Osteoblast (primary cell): ENCODE results near the gene STIL. TPM values are rescaled to one million over a fixed set of nuclear protein-coding genes. Genes with fewer than 3 reads are reported as not detected.
"Not testable (repeated sequence)": the region's sequence is repeated elsewhere in the genome, so short reads cannot be mapped to it uniquely, and the experiment has no call there.

ENCODE experiments used
- DNase-seq: peaks from one replicate; pipeline ENCODE4 v3.0.0; 2011; ENCODE audit warnings: low spot score, mixed read lengths; ENCODE audit not compliant: insufficient read length; ENCODE audit errors: missing footprints
- H2AFZ ChIP-seq: 2 replicates; pipeline ENCODE4 v1.6.0; 2011; ENCODE audit warnings: mild to moderate bottlenecking, low read length
- H3K27ac ChIP-seq: 2 replicates; pipeline ENCODE4 v1.5.1; 2011; ENCODE audit warnings: mild to moderate bottlenecking, low read depth, low read length, moderate library complexity
- H3K27me3 ChIP-seq: 2 replicates; pipeline ENCODE4 v1.6.0; 2012; ENCODE audit warnings: mild to moderate bottlenecking, control low read depth, inconsistent platforms, low read length, moderate library complexity; ENCODE audit not compliant: insufficient read depth
- H3K36me3 ChIP-seq: 2 replicates; pipeline ENCODE4 v1.5.1; 2011; ENCODE audit warnings: mild to moderate bottlenecking, low read length, control low read depth, moderate library complexity; ENCODE audit not compliant: insufficient read depth
- H3K4me1 ChIP-seq: 2 replicates; pipeline ENCODE4 v1.5.1; 2011; ENCODE audit warnings: mild to moderate bottlenecking, low read length, control low read depth, moderate library complexity; ENCODE audit not compliant: insufficient read depth
- H3K4me2 ChIP-seq: 2 replicates; pipeline ENCODE4 v1.6.0; 2011; ENCODE audit warnings: mild to moderate bottlenecking, low read length; ENCODE audit not compliant: insufficient read depth
- H3K4me3 ChIP-seq: fragments of 200-600 bp; sonication (generic); 3 replicates; pipeline ENCODE4 v1.5.1; 2012; ENCODE audit warnings: mild to moderate bottlenecking, low read length, inconsistent platforms; ENCODE audit not compliant: insufficient read depth
- H3K79me2 ChIP-seq: 2 replicates; pipeline ENCODE4 v1.6.0; 2012; ENCODE audit warnings: mild to moderate bottlenecking, low read length, control low read depth, inconsistent platforms; ENCODE audit not compliant: insufficient read depth
- H3K9me3 ChIP-seq: 2 replicates; pipeline ENCODE4 v1.5.1; 2011; ENCODE audit warnings: low read depth, low read length, control low read depth
- H4K20me1 ChIP-seq: 2 replicates; pipeline ENCODE4 v1.6.0; 2012; ENCODE audit warnings: mild to moderate bottlenecking, low read length, control low read depth; ENCODE audit not compliant: insufficient read depth
- CTCF ChIP-seq: IDR thresholded peaks from 2 replicates; pipeline ENCODE4 v1.5.1; 2011; ENCODE audit warnings: mild to moderate bottlenecking, low read depth, low read length, moderate library complexity; ENCODE audit errors: extremely low read depth
- total RNA-seq: library from RNA; depleted of rRNA; stranded (reverse); fragments of >200 nt; gene quantifications from 2 replicates; pipeline ENCODE4 v1.2.3, GENCODE V29; 2012

STIL gene
- total RNA-seq, 1 donor: 4.0 TPM

- H3K27ac ChIP-seq: no peak overlapping the region
- no peak overlapping the region for H2AFZ ChIP-seq
- DNase-seq: no peak
- H4K20me1 ChIP-seq: peaks cover 23% of the 10 kb centered on the region
- no peak overlapping the region for H3K4me2 ChIP-seq
- H3K4me1 ChIP-seq: no peaks in the 10 kb centered on the region
- H3K9me3 ChIP-seq: no peaks in the 10 kb centered on the region
- H3K4me3 ChIP-seq: no peak overlapping the region
- H3K27me3 ChIP-seq: no peaks in the 10 kb centered on the region
- no peak for TF ChIP-seq CTCF
- peaks cover 5% of the 10 kb centered on the region for H3K36me3 ChIP-seq
- peaks cover 93% of the 10 kb centered on the region for H3K79me2 ChIP-seq
Observed at GRCh38 chr1:47348246-47348645, 34.3 kb upstream of the STIL start.

- H2AFZ ChIP-seq: no peak overlapping the region
- no peaks in the 10 kb centered on the region for H3K27me3 ChIP-seq
- H3K4me3 ChIP-seq: no peak overlapping the region
- H3K4me2 ChIP-seq: no peak overlapping the region
- H3K36me3 ChIP-seq: peaks cover 5% of the 10 kb centered on the region
- no peak for TF ChIP-seq CTCF
- peaks cover 91% of the 10 kb centered on the region for H3K79me2 ChIP-seq
- peaks cover 23% of the 10 kb centered on the region for H4K20me1 ChIP-seq
- DNase-seq: no peak
- no peaks in the 10 kb centered on the region for H3K9me3 ChIP-seq
- no peaks in the 10 kb centered on the region for H3K4me1 ChIP-seq
- H3K27ac ChIP-seq: no peak overlapping the region
Observed at GRCh38 chr1:47347735-47348134, 33.8 kb upstream of the STIL start.

- H3K27ac ChIP-seq, DNase-seq, H3K4me2 ChIP-seq, H3K4me3 ChIP-seq, H2AFZ ChIP-seq, H3K9me3 ChIP-seq, H3K4me1 ChIP-seq, H3K36me3 ChIP-seq, H3K27me3 ChIP-seq: not testable (repeated sequence)
- H3K79me2 ChIP-seq: peaks cover 87% of the 10 kb centered on the region
- peaks cover 23% of the 10 kb centered on the region for H4K20me1 ChIP-seq
Observed at GRCh38 chr1:47346979-47347378, 33.0 kb upstream of the STIL start.

GRCh38 chr1:47340227-47340626 lies 26.3 kb upstream of the STIL start:
- H2AFZ ChIP-seq: no peak overlapping the region
- H3K4me2 ChIP-seq: no peak overlapping the region
- H3K4me3 ChIP-seq: no peak overlapping the region
- peaks cover 7% of the 10 kb centered on the region for H4K20me1 ChIP-seq
- peaks cover 86% of the 10 kb centered on the region for H3K79me2 ChIP-seq
- peaks cover under 1% of the 10 kb centered on the region for H3K4me1 ChIP-seq
- no peak overlapping the region for H3K27ac ChIP-seq
- no peak for TF ChIP-seq CTCF
- H3K36me3 ChIP-seq: no peaks in the 10 kb centered on the region
- no peaks in the 10 kb centered on the region for H3K9me3 ChIP-seq
- DNase-seq: no peak
- H3K27me3 ChIP-seq: no peaks in the 10 kb centered on the region
